GM19099 (cell line): ENCODE results near the gene PPP1R3A.

Source experiments
- POLR2A ChIP-seq: IDR thresholded peaks from 3 replicates; pipeline ENCODE4 v1.6.1; 2011; ENCODE audit warnings: low read depth; ENCODE audit not compliant: insufficient read length; ENCODE audit errors: extremely low read depth

The PPP1R3A gene

DNA sequence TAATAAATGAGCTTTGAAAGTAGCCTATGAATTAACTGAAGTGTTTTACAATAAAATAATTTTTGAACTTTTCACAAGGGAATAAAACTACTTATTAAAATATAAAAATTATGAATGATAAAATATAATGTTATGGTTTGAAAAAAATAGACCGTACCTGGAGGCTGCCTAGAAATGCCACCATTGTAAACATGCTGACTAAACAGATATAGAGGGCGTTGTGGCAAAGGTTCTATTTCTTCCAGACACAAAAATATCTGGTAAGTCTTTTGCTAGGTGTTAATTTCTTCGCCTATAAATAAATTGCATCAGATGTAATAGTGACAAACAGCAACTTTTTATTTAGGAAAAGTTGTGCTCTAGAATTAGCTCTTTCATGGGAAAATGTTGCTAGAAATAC is 11.2 kb downstream of the PPP1R3A start:
- TF ChIP-seq POLR2A, result no peak

DNA sequence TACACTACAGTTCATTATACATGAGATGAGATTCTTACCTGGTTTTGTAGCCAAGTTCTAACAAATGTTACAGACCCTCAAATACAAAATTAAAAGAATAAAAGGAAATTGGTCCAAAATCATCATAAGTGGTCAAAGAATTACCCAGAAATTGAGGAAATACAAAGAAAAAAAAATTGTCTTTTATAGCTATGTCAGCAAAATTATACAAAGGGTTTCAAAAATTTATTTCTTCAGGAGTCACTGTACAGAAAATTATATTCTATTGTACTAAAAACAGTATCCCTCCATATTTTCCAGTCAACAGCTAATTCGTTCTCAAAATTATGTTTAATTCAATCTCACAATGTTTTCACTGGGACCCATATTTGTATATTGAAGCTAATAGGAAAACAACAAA is 14.3 kb downstream of the PPP1R3A start:
- TF ChIP-seq POLR2A, result no peak

DNA sequence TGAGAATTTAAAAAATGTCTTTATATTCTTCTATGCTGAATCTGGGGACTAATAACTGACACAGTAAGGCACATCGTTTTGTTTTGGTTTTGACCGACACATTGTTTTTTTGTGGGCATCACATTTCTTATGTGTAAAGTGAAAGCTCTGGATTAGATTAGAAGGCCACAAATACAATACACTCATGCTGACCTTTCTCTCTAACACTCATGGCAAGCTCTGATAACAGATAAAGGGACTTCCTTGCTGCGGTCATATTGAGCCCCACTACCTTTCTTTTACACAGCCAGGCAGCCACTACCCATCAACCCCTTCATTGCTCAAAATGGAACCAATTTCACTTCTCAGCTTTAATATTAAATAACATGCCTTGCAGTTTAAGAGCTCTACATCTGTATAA is 26.0 kb downstream of the PPP1R3A start:
- TF ChIP-seq POLR2A, result no peak

DNA sequence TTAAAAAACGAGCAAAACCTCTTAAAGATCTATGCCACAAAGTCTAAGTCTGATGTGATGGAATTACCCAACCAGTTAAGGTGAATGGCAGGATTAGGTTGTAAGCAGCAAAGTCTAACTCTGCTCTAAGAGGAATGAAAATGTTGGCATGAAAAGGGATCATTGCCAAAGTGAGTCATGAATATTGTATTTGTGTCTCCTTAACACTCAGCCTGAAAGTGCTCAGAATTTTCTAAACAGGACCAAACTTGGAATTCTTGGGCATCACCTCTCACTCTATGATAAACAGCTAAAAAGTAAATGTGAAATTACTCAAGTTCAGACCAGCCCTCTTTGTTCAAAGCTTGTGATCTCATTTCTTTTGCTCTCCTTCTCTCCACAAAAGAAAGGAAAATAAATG is 27.0 kb downstream of the PPP1R3A start:
- TF ChIP-seq POLR2A, result no peak

DNA sequence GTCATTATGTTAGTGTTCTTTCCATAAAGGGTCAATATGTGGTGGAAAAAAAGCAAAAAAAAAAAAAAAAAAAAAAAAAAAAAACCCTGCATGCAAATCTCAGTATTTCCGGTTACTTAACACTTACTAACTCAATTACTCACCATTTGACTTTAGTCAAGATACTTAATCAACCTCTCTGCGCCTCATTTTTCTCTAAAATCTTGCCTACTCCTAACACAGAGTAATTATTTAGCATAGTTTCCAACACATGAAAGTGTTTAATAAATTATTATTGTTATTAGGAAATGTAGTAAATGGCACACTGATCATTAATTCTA is 27.8 kb downstream of the PPP1R3A start:
- no peak for TF ChIP-seq POLR2A

DNA sequence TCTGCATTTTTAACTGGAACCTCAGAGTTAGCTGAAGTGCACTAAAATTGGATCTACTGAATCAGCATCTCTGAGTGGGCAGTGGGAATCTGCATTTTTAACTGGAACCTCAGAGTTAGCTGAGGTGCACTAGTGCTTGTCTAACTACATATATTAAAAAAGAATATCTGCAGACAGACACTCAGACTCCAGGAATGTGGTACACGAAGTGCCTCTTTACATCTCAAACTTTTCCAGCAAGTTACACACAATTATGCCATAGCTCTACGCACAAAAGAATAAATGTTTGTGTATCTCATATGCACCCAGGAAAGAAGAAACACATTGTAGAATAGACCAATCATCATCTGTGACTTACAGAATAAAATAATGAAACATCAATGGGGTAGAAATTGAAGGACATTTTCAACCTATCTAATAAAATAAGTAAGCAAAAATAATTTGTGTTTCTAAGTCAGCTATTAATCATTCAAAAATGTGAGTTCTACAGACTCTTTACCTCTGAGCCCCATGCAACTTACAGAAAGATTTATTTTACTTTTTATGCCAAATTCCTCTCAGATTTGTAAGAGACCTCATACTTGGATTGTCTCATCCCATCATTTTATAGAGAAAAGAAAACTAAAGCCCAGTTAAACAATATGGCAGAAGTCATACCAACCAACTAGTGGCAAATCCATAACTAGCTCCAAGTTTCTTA is 28.3 kb downstream of the PPP1R3A start:
- no peak for TF ChIP-seq POLR2A

DNA sequence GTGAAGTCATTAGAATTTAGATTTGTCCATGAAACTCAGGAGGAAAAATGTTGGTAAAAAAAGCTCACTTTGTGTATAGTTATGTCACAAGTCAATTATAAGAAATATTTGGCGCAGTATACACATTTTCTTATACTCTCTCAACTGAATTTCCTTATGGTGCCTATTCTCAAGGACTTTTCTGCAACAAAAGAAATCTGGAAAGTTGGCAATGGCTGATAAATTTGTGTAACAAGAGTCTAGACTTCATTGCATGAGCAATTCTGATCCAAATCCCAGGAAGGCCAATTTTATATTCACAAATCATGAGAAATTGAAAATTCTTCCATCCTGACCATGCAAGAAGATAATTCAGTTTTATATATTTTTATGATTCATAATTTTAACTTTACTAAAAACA is 35.7 kb downstream of the PPP1R3A start:
- no peak for TF ChIP-seq POLR2A

DNA sequence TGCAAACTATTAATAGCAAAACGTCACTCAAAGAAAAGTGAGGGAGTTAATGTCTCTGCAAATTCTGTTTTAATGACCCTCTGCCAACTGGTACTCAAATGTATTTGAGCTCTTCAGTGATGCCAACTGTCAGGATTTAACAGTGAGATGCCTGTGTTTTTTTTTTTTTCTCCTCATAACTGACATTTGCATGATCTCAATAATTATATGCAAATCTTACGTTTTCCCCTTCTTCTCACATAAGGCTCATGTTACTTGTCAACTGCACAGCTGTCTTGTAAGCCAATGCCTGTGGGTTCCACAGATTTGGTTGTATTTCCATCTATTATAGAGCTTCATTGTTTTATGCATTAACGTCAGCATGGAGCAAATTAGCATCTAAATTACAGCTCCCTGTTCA is 38.2 kb downstream of the PPP1R3A start:
- no peak for TF ChIP-seq POLR2A

DNA sequence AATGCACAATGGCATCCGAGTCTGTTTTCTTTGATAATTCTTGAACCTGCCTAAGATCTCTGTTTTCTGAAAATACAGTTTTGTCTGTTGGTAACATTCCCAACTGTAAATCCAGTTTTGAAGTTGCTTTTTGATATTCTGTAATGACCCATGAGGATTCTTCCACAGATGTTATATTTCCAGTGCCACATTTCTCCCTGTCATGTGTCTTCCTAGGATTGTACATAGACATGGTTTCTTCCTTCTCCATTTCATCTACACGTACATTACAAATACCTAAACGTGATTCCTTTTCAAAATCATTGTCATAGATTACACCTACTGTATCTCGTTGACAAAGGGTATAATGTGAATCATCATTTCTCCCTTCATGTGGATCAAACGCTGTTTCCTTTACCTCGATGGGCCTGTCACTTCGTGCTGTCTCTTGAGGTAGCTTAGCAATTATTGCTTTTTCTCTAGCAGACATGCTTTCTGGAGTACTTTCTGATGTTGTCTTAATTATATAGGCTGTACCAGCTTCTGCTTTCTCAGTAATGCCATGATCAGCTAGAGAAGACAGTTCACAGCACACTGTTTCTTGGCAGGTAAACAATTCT is 40.3 kb downstream of the PPP1R3A start:
- no peak for TF ChIP-seq POLR2A

DNA sequence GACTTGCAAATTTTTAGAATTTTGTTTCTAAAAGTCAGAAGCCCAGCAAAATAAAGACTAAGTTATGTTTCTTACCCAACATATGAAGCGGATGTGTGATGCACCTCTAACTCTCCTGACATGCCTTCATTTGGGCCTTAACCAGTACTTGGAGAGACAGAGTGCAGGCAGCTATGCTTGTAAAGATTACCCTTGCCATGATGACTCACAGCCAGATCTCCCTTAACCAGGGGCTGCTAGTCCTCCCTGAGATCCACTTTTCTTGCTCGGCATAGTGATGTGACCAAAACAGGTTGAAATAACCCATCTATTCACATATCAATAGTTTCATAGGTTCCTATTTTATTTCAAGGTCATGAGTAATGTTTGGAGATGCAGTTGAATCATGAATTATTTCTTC is 43.6 kb downstream of the PPP1R3A start:
- TF ChIP-seq POLR2A, result no peak

DNA sequence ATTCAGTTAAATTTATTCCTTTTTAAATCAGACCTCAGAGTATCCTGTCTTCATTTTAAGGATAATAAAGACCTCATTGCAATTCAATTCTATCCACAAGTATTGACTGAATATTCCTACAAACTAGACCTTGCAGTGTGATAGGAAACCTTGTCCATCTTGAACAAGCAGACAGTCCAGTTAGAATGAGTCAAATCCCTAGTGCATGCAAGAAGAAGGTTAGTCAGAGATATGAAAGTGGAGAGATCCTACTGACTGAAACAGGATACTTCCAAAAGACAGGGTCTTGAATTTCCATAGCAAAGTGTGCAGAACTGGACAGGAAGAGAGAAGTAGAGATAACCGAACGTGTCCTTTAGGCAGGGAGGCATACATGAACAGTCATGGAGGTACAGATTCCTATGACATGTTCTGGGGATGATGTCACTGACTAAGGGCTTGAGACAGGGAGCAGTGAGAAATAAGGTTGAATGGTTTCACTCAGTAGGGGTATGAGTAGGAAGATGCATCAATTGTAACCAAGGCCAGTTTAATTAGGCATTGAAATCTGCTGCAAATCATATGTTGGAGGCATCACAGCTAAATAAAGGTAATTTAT is 45.2 kb downstream of the PPP1R3A start:
- TF ChIP-seq POLR2A, result no peak

DNA sequence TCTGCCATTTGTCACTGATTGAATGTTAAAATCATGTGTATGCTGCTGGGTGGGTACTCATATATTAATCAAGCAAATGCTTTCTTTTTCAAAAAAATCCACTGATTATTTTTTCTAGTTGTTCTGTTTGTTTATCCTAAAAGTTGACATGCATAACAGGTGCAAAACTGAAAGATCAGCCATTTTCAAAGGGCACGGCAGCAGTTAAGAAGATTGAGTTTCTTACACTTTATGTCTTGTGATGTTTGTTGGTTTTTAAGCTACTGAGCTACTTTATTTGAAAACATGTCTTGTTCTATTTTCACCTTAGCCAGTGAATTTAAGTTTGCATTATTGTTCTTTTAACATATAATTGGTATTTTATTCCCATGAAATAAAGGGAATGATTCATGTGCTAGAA is 45.8 kb downstream of the PPP1R3A start:
- no peak for TF ChIP-seq POLR2A

DNA sequence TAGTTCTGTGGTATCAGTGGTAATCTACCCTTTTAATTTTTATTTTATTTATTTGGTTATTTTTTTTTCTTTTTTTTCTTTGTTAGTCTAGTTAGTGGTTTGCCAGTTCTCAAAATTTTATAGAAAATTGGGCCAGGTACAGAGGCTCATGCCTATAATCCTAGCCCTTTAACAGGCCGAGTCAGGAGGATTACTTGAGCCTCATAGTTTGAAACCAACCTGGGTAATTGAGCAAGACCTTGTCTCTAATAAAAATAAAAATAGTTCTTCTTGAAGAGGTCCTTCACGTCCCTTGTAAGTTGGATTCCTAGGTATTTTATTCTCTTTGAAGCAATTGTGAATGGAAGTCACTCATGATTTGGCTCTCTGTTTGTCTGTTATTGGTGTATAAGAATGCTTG is 51.5 kb downstream of the PPP1R3A start:
- TF ChIP-seq POLR2A, result no peak

DNA sequence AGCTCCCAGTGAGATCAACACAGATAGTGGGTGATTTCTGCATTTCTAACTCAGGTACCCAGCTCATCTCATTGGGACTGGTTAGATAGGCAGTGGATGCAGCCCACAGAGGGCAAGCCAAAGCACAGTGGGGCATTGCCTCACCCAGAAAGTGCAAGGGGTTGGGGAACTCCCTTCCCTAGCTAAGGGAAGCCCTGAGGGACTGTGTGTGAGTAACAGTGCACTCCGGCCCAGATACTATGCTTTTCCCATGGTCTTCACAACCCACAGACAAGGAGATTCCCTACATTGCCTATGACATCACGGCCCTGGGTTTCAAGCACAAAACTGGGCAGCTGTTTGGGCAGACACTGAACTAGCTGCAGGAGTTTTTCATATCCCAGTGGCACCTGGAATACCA is 62.8 kb downstream of the PPP1R3A start:
- TF ChIP-seq POLR2A, result no peak

DNA sequence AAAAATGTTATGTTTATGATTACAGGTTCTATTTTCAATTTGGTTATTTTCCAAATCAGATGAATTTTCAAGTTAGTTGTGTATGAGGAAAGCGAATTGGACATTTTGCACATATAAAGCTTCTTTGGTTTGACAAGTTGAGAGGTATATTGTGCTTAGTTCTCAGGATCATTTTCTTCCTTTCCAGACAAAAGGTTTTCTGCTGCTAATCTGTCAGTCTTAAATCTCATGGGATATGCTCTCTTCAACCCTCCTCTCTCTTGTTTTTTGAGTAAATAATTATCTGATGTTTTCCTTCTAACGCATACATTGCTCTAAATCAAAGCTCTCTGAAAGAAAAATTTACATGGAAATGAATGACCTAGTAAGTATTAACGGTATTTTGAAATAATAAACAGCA is 77.9 kb downstream of the PPP1R3A start:
- TF ChIP-seq POLR2A, result no peak

DNA sequence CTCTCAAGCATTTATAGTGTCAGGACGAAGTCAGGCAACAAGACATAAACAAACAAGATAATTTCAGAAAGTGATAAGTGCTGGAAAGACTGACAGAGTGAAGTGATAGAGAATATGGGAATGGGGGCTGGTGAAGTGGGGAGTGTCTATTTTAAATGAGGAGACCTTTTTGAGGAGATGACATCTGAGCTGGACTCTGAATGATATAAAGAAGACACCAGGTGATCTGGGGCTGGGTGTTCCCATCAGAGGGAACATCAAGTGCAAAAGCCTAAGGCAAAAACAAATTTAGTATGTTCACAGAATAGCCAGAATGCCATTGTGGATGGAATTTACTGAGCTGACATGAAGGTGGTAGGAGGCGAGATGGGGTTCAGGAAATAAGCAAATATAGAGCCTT is 83.4 kb downstream of the PPP1R3A start:
- no peak for TF ChIP-seq POLR2A

DNA sequence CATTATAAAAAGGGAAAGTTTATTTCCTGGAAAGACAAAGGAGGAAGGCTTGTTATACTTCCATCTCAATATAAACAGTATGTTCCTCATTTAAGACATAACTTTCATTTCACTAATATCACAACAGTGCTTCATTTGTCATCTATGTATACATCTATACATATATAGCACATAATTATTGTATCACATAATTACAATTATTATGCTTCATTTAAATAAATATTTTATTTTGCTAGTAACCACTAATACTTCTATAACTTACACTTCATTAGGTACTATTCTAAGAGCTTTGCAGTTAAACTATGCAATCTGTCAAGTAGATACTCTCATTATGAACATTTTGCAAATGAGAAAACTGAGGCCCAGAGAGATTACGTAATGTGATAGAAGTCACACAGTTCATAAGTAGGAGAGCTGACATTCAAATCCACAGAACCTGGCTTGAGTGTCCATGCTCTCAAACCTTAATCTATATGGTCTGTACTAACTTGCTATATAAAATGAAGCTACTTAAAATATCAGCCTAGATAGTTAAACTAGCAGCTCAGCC is 86.5 kb downstream of the PPP1R3A start:
- no peak for TF ChIP-seq POLR2A

DNA sequence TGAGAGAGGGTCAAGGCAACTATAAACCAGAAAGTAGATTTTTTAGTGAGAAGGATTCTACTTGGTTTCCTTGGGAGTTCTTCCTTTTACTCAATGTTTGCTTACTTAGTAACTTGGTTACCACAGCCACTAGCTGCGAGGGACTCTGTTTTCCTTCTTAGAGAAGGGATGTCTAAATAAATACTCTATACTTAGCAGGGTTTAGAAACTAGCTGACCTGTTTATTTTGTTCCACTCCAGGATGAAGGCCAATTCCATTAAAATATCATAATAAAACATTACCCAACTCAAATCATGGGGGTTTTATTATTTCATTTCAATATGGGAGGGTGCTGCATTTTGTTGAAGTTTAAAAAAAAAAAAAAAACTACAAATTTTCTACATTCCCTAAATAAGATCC is 87.3 kb downstream of the PPP1R3A start:
- no peak for TF ChIP-seq POLR2A
